ENCODE results near the gene TMEM79.

TMEM79 gene

GRCh38 chr1:156295391-156295947 is 11.3 kb downstream of the TMEM79 start, which contains the start of gene GLMP:
Gene GLMP (minus strand): TSS chr1:156295679. CDS start chr1:156295645, 34 bp downstream.
- peak within 1 kb of the TSS; percentile 78 for H3K4me3 ChIP-seq (ENCODE audit: low read depth, low read length)
- TF ChIP-seq CTCF (IDR thresholded peaks at IDR 0.05; ENCODE audit: borderline replicate concordance, insufficient read depth, low read depth, low read length) = no peak

GRCh38 chr1:156298852-156299357 is 14.8 kb downstream of the TMEM79 start, which contains the start of gene VHLL:
Gene VHLL (minus strand): TSS chr1:156299307. CDS start chr1:156299189, 118 bp downstream.
- H3K4me3 ChIP-seq (ENCODE audit: low read depth, low read length) = no peak within 1 kb of the TSS
- no peak for TF ChIP-seq CTCF (IDR thresholded peaks at IDR 0.05; ENCODE audit: borderline replicate concordance, insufficient read depth, low read depth, low read length)

GRCh38 chr1:156303241-156303640 is 19.1 kb downstream of the TMEM79 start:
- H3K4me3 ChIP-seq (ENCODE audit: low read depth, low read length) = no peak overlapping the region
- no peak for TF ChIP-seq CTCF (IDR thresholded peaks at IDR 0.05; ENCODE audit: borderline replicate concordance, insufficient read depth, low read depth, low read length)

GRCh38 chr1:156305215-156305614 is 21.1 kb downstream of the TMEM79 start:
- no peak overlapping the region for H3K4me3 ChIP-seq (ENCODE audit: low read depth, low read length)
- TF ChIP-seq CTCF (IDR thresholded peaks at IDR 0.05; ENCODE audit: borderline replicate concordance, insufficient read depth, low read depth, low read length) = no peak

GRCh38 chr1:156308078-156308477 is 24.0 kb downstream of the TMEM79 start:
- no peak for TF ChIP-seq CTCF (IDR thresholded peaks at IDR 0.05; ENCODE audit: borderline replicate concordance, insufficient read depth, low read depth, low read length)
- H3K4me3 ChIP-seq (ENCODE audit: low read depth, low read length) = no peak overlapping the region

GRCh38 chr1:156310962-156311361 is 26.8 kb downstream of the TMEM79 start:
- no peak for TF ChIP-seq CTCF (IDR thresholded peaks at IDR 0.05; ENCODE audit: borderline replicate concordance, insufficient read depth, low read depth, low read length)
- no peak overlapping the region for H3K4me3 ChIP-seq (ENCODE audit: low read depth, low read length)

- no peak for TF ChIP-seq CTCF (IDR thresholded peaks at IDR 0.05; ENCODE audit: borderline replicate concordance, insufficient read depth, low read depth, low read length)
- H3K4me3 ChIP-seq (ENCODE audit: low read depth, low read length) = no peak overlapping the region
Measured at GRCh38 chr1:156316909-156317308, 32.8 kb downstream of the TMEM79 start.
